HG03175 (cell line): Measurements from ENCODE around the gene ACVR1.

Experiments used
- ATAC-seq: cut with Tn5 transposase; IDR thresholded peaks from one replicate; pipeline ENCODE4 v1.9.1; 2021; ENCODE audit warnings: mild to moderate bottlenecking, moderate library complexity; ENCODE audit not compliant: unreplicated experiment

Gene ACVR1

DNA sequence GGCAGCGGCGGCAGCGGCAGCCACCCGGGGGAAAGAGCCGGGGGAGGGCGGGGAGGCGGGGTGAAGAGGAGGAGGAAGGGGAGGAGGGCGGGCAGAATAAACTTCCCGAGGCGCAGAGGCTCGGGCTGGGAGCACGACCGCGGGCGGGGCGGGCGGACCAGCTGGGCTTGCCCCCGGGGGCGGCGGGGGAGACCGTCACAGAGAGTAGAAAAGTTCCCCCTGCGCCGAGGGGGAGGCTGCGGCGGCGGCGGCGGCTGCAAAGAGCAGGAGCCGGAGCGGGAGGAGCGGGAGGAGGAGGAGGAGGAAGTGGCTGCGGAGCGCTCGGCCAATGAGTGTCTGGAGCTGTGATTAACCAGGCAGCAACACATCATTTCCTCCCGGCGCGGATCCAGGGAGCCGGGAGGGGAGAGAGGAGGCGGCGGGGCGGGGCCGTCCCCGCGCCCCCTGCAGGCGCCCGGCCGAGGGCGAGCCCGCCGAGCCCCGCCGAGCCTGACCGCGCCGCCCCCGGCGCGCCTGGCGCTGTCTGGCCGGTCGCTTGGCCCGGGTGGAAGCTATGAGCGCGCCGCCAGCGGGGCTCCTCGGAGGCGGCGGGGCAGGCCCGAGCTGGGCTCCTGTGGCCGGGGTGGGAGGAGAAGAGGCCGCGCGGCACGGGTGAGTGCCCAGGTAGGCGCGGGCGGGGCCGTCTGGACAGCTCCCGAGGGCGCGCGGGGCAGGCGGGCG is at the start of gene ACVR1:
Gene ACVR1, minus strand, starts transcription at position 265 of the 720 bp plus-strand sequence. CDS start 76,837 bp downstream, outside the sequence.
- peak; percentile 85 for ATAC-seq

DNA sequence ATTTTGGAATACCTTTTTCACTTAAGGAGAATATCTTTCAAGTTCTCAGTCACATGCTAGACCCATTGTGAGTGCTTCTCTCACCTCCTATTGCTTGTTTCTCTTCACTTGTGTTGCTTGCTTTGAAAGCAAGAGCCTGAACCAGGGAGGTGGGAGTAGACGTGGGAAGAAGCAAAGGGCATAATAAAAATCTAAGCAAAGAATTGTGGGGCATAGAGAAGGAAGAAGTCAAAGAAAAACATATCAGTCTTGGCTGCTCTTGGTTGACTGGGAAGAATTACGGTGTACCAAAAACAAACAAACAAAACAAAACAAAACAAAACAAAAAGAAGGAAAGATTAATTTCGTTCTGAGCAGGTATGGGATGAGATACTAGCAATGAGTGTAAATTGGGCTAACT is 48.9 kb upstream of the ACVR1 start:
- no peak for ATAC-seq

DNA sequence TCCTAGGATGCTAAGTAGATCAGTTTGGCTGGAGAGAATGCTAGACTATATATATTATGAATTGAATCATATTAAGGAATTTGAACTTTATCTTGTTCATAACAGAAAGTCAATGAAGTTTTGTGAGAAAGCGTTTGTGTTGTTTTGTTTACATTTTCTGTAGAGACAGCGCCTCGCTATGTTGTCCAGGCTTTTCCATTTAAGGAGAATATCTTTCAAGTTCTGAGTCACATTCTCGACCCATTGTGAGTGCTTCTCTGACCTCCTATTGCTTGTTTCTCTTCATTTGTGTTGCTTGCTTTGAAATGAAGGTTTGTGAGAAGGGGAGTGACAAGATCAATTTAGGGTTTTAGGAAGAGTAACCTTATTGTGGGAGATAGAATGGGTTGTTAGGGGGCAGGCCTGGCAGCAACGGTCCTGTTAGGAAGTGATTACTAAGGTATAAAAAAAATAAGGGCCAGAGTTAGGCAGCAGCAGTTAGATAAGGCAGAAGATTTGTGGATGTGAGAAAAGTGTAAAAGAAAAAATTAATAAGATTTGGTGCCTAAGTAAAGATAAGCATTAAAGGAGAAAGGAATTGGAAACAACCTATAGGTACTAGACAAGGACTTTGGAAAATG is 47.6 kb upstream of the ACVR1 start:
- no peak for ATAC-seq

DNA sequence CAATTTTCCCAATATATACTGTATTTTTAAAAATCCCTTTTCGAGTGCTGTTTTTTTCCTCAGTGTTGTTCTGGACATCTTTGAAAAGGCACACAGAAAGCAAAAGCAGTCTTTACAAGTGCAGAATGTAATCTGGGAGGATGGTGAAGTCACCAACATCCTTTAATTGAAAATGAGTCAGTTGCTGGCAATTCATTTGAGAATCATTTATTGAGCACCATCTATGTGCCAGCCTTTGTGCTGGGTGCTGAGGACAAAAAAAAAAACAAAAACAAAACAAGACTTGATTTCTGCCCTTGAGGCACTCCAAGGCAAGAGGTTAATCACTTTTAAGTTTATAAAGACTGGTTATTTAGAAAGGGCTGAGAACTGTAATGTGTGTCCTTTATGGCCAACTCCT is 46.7 kb upstream of the ACVR1 start:
- no peak for ATAC-seq

DNA sequence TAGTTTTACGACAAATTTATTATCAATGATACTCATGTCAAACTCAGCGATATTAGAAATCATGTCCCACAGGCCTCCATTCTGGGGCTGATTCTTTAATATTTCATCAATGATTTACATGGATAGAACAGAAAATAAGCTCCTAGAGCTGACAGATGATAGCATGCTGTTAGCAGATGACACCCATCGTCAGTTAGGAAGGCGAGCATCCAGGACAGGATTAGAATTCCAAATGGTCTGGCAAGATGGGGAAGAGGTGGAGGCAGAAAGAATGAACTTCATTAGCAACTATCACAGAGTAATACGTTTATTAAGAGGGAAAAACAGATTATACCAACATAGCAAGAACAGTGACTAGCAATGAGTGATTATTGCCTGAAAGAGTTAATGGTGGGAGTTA is 46.2 kb upstream of the ACVR1 start:
- no peak for ATAC-seq

DNA sequence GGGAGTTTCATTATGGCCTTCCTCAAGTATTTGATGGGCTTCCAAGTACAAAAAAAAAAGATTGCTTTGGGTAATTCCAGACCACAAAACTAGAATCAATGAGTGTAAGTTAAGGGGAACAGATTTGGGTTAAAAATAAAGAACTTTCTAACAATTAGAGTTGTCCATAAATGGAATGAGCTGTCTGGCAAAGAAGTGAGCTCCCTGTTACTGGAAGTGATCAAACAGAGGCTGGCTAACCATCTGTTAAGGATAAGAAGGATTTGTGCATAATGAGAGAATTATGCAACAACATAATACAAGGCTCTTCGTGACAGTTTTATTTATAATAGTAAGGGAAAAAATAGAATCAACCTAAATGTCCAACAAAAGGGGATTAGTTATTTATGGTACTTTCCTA is 44.6 kb upstream of the ACVR1 start:
- ATAC-seq: no peak

DNA sequence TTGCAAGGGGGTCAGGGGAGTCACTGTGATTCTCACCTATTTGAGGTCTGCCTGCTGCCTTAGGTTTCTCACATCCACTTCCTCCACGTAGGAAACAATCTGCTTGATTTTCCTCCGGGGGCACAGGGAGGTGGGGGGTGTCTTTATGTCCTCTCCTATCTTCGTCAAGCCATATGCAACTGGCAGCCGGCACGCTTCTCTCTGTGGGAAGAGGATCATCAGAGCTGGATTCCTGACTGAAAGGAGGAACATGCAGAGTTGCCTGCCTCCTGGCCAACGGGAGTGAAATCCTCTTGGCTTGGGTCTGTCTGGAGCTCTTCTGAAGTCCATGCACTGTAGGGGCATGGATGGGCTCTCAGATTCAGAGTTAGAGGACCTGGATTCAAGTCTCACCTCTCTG is 43.1 kb upstream of the ACVR1 start:
- ATAC-seq: no peak

DNA sequence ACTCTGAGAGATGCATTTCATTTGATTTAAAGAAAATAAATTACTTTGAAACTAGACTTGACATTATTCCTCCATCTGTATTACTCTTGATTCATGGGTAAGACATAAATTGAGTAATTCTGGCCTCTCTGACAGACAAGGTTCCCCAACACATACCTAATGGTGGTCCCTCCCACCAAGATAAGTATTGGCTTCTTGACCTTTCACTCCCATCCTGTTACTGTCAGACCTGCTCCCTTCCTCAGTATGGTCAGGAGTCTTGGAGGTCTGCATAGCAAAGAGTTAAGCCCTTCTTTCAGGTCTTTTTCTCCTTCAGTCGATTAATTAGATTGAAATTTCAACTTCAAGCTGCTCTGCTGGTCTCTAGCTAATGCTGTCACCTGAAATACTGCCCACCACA is 42.2 kb upstream of the ACVR1 start:
- no peak for ATAC-seq

DNA sequence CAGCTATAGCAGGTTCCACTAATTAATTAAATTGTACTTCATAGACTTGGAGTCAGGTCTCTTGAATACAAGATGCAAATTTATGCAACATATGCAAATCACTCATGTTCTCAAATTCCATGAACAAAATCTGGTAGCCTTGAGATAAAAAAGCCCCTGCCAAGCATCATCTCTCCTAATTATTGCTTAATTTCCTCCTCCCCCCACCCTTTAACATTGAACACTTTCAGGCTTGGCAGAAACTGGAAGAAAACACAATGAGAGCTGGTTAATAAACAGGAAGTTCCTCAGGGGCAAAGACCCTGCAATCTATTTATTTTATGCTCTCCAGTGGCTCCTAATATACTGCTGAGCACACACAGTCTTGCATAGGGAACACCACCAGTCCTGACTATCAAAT is 35.6 kb upstream of the ACVR1 start:
- ATAC-seq: no peak

DNA sequence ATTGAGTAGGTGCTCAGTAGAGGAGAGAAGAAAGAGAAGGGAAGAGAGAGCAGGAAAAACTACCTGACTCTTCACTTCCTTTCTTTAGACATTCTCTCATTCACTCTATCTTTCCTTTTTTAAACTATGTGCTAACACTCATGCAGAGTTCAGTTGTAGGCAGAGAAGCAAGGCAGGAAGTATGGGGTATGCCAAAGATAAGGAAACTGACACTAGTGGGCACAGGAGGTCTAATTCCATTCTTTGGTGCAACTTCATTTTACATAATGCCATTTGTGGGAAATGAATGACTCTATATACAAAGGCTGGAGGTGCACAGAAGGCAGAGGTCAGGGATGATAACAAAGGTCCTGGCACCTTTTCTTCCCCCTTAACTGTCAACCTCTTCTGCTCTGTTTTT is 35.1 kb upstream of the ACVR1 start:
- no peak for ATAC-seq

DNA sequence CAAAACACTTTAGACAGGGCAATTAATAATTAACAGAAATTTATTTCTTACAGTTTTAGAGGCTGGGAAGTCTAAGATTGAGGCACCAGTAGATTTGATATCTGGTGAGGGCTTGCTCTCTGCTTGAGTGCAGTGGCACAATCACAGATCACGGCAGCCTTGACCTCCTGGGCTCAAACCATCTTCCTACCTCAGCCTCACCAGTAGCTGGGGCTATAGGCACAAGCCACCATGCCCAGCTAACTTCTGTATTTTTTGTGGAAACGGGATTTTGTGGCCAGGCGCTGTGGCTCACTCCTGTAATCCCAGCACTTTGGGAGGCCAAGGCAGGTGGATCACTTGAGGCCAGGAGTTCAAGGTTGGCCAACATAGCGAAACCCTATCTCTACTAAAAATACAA is 29.0 kb upstream of the ACVR1 start:
- ATAC-seq: no peak

DNA sequence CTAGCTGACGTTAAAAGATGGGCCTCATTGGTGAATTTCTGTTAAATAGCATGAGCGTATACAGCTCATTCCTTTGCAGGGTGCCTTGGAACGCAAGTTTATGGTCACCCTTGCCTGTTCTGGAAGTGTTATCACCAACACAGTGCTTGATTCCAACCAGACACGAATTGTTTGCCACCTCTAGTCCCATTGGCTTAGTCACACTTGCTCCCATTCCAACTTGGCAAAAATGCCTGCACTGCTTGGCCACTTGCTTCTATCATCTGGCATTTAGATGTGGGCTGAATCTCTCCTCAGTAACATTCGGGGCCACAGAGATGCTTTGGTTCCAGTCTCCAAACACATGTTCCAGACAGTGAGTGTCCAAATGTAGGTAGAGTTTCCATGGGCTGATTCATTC is 27.5 kb upstream of the ACVR1 start:
- no peak for ATAC-seq

DNA sequence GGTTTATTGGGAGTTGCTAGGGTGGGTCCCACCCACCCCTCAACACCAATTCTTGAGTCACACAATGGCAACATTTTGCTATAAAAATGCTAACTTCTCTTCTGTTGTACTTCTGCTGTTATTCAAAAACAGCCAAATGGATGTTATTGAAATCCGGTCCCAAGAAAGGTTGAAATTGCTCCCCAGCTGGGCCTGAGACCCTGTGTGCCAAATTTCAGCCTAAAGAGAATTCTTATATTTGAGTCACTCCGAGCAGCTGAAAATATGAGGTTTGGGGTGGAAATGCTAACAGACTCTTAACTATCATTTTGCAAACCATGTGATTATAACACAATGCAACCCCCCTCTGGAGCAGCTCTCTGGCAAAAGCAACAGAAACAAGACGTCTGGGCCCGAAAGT is 27.0 kb upstream of the ACVR1 start:
- no peak for ATAC-seq

DNA sequence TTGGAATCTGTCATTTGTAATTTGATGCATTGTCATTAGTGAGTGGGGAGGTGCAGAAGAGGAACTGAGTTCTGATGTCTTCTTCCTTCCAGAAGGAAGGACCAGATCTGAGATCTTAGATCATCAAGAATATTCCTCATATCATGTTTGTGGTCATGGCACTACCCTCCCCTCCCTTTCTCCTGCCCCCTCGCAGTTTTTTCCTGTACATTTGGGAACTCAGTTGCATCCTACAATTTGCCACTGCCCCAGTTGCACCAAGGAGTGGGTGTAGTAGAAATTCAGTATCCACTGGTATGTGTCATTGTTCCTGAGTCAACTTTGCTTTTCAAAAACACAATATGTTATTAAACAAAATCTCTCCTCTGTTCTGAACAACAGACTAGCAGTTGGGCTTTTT is 26.6 kb upstream of the ACVR1 start:
- ATAC-seq: no peak

DNA sequence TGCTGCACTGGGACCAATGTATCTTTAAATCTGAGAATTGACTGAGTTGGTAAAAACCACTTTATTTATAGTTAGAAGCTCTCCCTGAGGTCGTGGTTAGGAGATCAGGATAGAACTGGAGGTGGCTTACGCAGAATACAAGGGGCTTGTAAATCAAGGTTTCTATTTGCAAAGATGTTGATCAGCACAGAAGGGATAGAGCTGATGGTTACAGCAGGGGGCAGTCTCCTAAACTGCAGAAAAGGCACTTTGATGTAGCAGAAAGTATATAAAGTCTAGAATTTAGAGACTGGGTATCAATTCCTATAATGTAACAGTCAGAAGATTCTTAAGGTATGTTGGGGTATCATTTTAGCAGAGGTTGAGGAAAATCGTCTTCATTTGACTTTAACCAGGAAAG is 25.2 kb upstream of the ACVR1 start:
- no peak for ATAC-seq

DNA sequence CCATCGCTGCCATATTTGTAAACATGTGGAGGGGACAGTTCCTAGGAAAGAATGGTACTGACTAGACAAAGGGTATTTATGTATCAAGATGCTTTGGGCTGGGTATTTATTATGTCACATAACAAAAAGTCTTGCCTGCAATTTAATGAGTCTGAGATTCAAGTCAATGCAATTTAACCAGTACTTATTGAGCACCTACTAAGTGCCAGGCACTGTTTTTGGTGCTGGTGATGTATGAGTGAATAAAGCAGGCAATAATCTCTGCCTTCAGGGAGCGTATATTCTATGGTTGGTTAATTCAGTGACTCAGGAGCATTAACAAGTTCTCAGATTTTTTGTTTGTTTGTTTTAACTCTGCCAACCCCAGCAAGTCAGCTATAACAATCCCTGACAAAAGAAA is 24.6 kb upstream of the ACVR1 start:
- ATAC-seq: no peak

DNA sequence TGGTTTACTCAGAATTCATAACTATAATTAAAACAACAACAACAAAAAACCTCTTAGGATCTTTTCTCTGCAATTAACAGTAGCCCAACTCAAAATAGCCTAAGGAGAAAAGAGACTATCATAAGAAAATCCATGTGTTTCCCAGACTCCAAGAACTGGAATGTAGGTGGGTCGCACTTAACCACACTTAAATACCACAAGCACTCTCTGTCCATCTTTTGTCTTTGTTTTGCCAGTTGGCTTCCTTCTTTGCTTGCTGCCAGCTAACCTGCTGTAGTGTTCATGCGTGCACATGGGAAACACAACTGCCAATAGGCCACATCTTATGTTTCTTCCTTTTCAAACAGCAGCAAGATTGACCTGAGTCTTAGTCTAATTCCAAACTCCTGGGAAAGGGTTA is 24.1 kb upstream of the ACVR1 start:
- no peak for ATAC-seq

DNA sequence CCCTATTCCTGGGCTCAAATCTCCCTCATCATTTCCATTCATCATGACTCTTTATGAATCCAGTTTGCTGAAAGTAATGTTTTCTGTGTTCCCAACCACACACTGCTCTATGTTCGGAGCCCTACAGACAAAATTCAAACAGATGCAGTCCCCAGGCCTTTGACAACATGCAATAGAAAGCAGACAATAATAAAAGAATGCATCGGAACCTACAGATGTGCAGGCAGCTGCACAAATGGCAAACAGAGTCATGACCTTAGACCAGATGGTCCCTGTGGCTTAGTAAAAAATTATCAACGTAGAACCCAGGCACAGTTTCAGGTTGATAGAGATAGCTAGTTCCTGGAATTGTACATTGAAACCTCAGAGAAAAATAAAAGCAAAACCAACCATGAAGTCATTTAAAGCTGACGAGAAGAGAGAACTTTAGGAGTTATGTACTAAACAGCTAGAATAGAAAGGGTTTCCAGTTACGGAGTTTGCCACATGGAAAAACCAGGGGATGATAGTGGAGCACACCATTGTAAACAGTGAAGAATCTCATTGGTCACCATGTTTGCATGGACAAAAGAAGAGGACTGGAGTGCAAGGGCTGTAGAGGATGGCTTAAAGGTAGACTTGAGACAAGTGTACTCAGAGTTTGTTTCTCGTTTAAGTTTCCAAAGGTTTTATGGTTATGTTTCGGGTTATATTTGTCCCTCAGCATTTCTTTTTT is 23.2 kb upstream of the ACVR1 start:
- peak; percentile 69 for ATAC-seq

DNA sequence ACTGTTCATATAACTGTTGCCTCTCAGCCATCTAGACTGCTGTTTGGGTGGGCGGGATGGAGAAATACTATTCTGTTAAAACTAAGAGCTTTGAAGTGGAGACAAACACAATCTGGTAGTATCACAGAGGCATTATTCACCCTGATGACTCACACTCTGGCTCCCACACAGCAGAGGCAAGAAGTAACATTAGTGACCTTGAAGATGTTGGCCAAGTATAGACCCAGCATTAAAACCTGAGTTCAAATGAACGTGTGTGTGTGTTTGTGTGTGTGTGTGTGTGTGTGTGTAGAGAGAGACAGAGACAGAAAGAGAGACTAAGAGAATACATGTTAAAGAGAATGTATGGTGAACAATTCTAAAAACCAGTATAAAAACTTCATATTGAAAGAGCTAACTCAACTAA is 22.5 kb upstream of the ACVR1 start:
- no peak for ATAC-seq

DNA sequence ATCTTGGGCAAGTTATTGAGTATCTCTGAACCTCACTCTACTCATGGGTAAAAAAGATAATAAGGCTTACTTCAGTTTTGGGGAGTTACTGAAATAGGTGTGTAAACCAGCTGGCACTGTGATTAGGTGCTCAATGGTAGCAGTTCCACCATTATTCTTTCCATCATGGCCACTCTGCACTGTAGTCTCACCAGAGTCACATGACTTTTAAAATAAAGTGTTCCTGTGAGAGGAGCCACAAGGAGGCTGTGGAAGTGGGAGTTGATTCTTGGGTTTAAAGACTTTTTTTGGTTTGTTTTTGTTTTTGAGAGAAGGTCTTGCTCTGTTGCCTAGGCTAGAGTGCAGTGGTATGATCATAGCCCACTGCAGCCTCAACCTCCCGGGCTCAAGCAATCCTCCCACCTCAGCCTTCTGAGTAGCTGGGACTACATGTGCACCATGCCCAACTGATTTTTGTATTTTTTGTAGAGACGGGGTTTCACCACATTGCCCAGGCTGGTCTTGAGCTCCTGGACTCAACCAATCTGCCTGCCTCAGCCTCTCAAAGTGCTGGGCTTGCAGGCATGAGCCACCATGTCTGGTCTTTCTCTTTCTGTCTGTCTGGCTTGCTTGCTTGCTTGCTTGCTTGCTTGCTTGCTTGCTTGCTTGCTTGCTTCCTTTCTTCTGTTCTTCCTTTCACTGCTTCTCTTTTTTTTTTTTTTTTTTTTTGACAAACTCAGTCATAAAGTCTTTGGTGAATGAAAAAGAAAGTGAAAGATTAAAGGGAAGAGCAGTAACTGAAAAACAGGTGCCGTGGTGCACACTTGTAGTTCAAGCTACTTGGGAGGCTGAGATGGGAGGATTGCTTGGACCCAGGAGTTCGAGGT is 21.2 kb upstream of the ACVR1 start:
- ATAC-seq: peak; percentile 56

DNA sequence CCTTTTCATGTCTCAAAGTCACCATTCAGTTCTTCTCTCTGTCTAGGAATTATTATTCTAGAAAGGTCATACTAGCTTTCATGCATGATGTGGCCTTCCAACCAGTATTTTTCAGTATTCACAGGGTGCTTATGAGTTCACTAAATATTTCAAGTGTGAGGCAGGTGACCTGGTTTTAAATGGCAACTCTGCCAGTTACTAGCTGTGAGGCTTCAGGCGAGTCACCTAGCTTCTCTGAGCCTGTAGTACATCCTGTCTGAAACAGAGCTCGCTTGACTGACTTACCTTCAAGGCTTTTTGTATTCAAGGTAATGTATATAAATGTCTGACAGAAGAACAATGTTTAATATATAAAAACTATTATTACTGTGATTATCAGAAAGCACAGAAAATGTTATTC is 19.4 kb upstream of the ACVR1 start:
- no peak for ATAC-seq
